Upper lobe of left lung (tissue), 6 donors: Measurements from ENCODE around the gene ACTR1A. TPM values are rescaled to one million over a fixed set of nuclear protein-coding genes. Genes with fewer than 3 reads are reported as not detected.

ENCODE experiments used
- ATAC-seq, 2 donors: fragments of 200-7000 bp; cut with Tn5 transposase; one replicate each; pipeline ENCODE4 v1.9.1; 2022; ENCODE audit warnings: mild to moderate bottlenecking in 2 of 2, moderate library complexity in 2 of 2; ENCODE audit not compliant: low FRiP score in 2 of 2
- DNase-seq, 2 donors: peaks; one replicate each; pipeline ENCODE4 v3.0.0-alpha.2; 2019 to 2020
- H3K27ac ChIP-seq, 4 donors: fragments of 200-600 bp; sonication (generic); one replicate each; pipeline ENCODE4 v1.5.1; 2016 to 2019
- H3K27me3 ChIP-seq, 4 donors: fragments of 200-600 bp; sonication (generic); one replicate each; pipeline ENCODE4 v1.5.1; 2017 to 2019
- H3K36me3 ChIP-seq, 4 donors: fragments of 200-600 bp; sonication (generic); one replicate each; pipeline ENCODE4 v1.5.1; 2016 to 2019
- H3K4me1 ChIP-seq, 4 donors: fragments of 200-600 bp; sonication (generic); one replicate each; pipeline ENCODE4 v1.5.1; 2018 to 2019
- H3K4me3 ChIP-seq, 4 donors: fragments of 200-600 bp; sonication (generic); one replicate each; pipeline ENCODE4 v1.5.1; 2017 to 2019; ENCODE audit warnings: mild to moderate bottlenecking in 2 of 4, moderate library complexity in 1 of 4
- H3K9me3 ChIP-seq, 4 donors: fragments of 200-600 bp; sonication (generic); one replicate each; pipeline ENCODE4 v1.5.1; 2018 to 2019
- CTCF ChIP-seq, 6 experiments: fragments of 450-650 bp in 4 of 6; fragments of 200-600 bp in 2 of 6; sonication (generic) in 2 of 6; IDR thresholded peaks; one replicate each; pipeline ENCODE4 v1.5.1; 2016 to 2019; ENCODE audit warnings: antibody characterized with exemption in 6 of 6
- EP300 ChIP-seq, 4 donors: sonication (generic); formaldehyde crosslinking; IDR thresholded peaks; one replicate each; pipeline ENCODE4 v1.5.1; 2017; ENCODE audit warnings: antibody characterized with exemption in 4 of 4, control low read depth in 2 of 4
- POLR2A ChIP-seq, 4 donors: fragments of 450-650 bp; IDR thresholded peaks; one replicate each; pipeline ENCODE4 v1.5.1; 2016 to 2017; ENCODE audit warnings: antibody characterized with exemption in 4 of 4, mild to moderate bottlenecking in 2 of 4
- POLR2AphosphoS5 ChIP-seq, 2 donors: sonication (generic); formaldehyde crosslinking; IDR thresholded peaks; one replicate each; pipeline ENCODE4 v1.5.1; 2017; ENCODE audit warnings: antibody characterized with exemption in 2 of 2
- WGBS, 2 donors: methylation state at CpG; one replicate each; pipeline ENCODE4 v1.1.5; 2017 to 2018; 5-methylcytosine and 5-hydroxymethylcytosine counted together
- total RNA-seq, 6 donors: library from RNA; depleted of rRNA in 4 of 6; stranded (reverse); fragments of >200 nt in 4 of 6; gene quantifications; one replicate each; pipeline versions ENCODE4 v1.1.0 to v1.2.1, GENCODE V29; 2016 to 2021
- donor health status: DM: no; HTN: no; CAD: no; lungs with moderate emphysema.
- donor health status: DM: no; HTN: yes; CAD: no; lungs with severe emphysema.

ACTR1A gene
- total RNA-seq, 6 donors from 2014 or later: 54.5 to 126 (median 93.2) TPM

- ATAC-seq: no peak
- TF ChIP-seq EP300 (IDR thresholded peaks at IDR 0.05) (no peak), POLR2AphosphoS5 (IDR thresholded peaks at IDR 0.05) (no peak), CTCF (IDR thresholded peaks at IDR 0.05) (no peak), POLR2A (IDR thresholded peaks at IDR 0.05) (no peak)
- peaks cover 0 to 7% (median 0%) of the 10 kb centered on the region in 4 donors for H3K36me3 ChIP-seq
- H3K9me3 ChIP-seq: no peaks in the 10 kb centered on the region
- no peak overlapping the region for H3K4me3 ChIP-seq
- no peak overlapping the region for H3K27ac ChIP-seq
- H3K4me1 ChIP-seq: peaks cover 31 to 43% (median 36%) of the 10 kb centered on the region in 4 donors
- no peak for DNase-seq
- 79 to 84% methylated on average over 3 of the region's 3 CpGs for WGBS, 2 donors
- H3K27me3 ChIP-seq: no peaks in the 10 kb centered on the region
Observed at GRCh38 chr10:102499356-102499755, 3.2 kb downstream of the ACTR1A start.

- Histone ChIP-seq H3K9me3 (no peaks in the 10 kb centered on the region), H3K27ac (no peak overlapping the region), H3K27me3 (no peaks in the 10 kb centered on the region), H3K4me1 (peaks cover 40 to 50% (median 45%) of the 10 kb centered on the region in 4 donors), H3K4me3 (no peak overlapping the region), H3K36me3 (peaks cover 0 to 12% (median 2%) of the 10 kb centered on the region in 4 donors)
- DNase-seq (no peak), ATAC-seq (no peak)
- 89 to 100% methylated on average over 1 of the region's 1 CpG for WGBS, 2 donors
- no peak for TF ChIP-seq CTCF (IDR thresholded peaks at IDR 0.05)
- TF ChIP-seq EP300 (IDR thresholded peaks at IDR 0.05): no peak
- no peak for TF ChIP-seq POLR2AphosphoS5 (IDR thresholded peaks at IDR 0.05)
- no peak for TF ChIP-seq POLR2A (IDR thresholded peaks at IDR 0.05)
Observed at GRCh38 chr10:102497545-102497944, 5.0 kb downstream of the ACTR1A start.

- Histone ChIP-seq H3K4me1 (peaks cover 23 to 39% (median 30%) of the 10 kb centered on the region in 4 donors), H3K27ac (peak overlapping the region in 3 of 4 donors; percentile 21 to 72 (median 61)), H3K4me3 (no peak overlapping the region), H3K27me3 (no peaks in the 10 kb centered on the region), H3K36me3 (peaks cover 14 to 38% (median 21%) of the 10 kb centered on the region in 4 donors), H3K9me3 (no peaks in the 10 kb centered on the region)
- 66 to 98% methylated on average over 2 of the region's 2 CpGs for WGBS, 2 donors
- DNase-seq (no peak), ATAC-seq (no peak)
- TF ChIP-seq POLR2A (IDR thresholded peaks at IDR 0.05): no peak
- no peak for TF ChIP-seq POLR2AphosphoS5 (IDR thresholded peaks at IDR 0.05)
- TF ChIP-seq CTCF (IDR thresholded peaks at IDR 0.05): no peak
- no peak for TF ChIP-seq EP300 (IDR thresholded peaks at IDR 0.05)
Observed at GRCh38 chr10:102493771-102494170, 8.7 kb downstream of the ACTR1A start.

- WGBS, 2 donors: 46 to 61% methylated on average over 2 of the region's 2 CpGs
- H3K4me1 ChIP-seq: peaks cover 17 to 37% (median 28%) of the 10 kb centered on the region in 4 donors
- H3K36me3 ChIP-seq: peaks cover 21 to 46% (median 29%) of the 10 kb centered on the region in 4 donors
- H3K27ac ChIP-seq: peak overlapping the region; percentile 49 to 72 (median 58)
- DNase-seq: peak in 1 of 2 donors; percentile 77
- ATAC-seq: peak; percentile 58 to 71
- H3K4me3 ChIP-seq: no peak overlapping the region
- H3K27me3 ChIP-seq: no peaks in the 10 kb centered on the region
- H3K9me3 ChIP-seq: no peaks in the 10 kb centered on the region
- TF ChIP-seq EP300 (IDR thresholded peaks at IDR 0.05) (no peak), POLR2AphosphoS5 (IDR thresholded peaks at IDR 0.05) (peak in 1 of 2 donors; percentile 19)
Observed at GRCh38 chr10:102492983-102493382, 9.5 kb downstream of the ACTR1A start.

GRCh38 chr10:102492344-102492939 lies 10.1 kb downstream of the ACTR1A start:
- TF ChIP-seq POLR2AphosphoS5 (IDR thresholded peaks at IDR 0.05) (peak in 1 of 2 donors; percentile 15), EP300 (IDR thresholded peaks at IDR 0.05) (no peak), CTCF (IDR thresholded peaks at IDR 0.05) (no peak)
- Histone ChIP-seq H3K4me1 (peaks cover 17 to 37% (median 28%) of the 10 kb centered on the region in 4 donors), H3K36me3 (peaks cover 25 to 51% (median 33%) of the 10 kb centered on the region in 4 donors), H3K9me3 (no peaks in the 10 kb centered on the region), H3K4me3 (no peak overlapping the region), H3K27me3 (no peaks in the 10 kb centered on the region), H3K27ac (peak overlapping the region; percentile 49 to 72 (median 58))
- DNase-seq: no peak
- peak in 1 of 2 donors; percentile 67 for ATAC-seq
- WGBS, 2 donors: 83 to 85% methylated on average over 7 of the region's 7 CpGs
